GM18526 (cell line): ENCODE results near the gene TMCC3.

Experiments used
- POLR2A ChIP-seq: IDR thresholded peaks from 3 replicates; pipeline ENCODE4 v1.6.1; 2011; ENCODE audit not compliant: insufficient read length; ENCODE audit errors: extremely low read depth

The TMCC3 gene, protein sequence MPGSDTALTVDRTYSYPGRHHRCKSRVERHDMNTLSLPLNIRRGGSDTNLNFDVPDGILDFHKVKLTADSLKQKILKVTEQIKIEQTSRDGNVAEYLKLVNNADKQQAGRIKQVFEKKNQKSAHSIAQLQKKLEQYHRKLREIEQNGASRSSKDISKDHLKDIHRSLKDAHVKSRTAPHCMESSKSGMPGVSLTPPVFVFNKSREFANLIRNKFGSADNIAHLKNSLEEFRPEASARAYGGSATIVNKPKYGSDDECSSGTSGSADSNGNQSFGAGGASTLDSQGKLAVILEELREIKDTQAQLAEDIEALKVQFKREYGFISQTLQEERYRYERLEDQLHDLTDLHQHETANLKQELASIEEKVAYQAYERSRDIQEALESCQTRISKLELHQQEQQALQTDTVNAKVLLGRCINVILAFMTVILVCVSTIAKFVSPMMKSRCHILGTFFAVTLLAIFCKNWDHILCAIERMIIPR

DNA sequence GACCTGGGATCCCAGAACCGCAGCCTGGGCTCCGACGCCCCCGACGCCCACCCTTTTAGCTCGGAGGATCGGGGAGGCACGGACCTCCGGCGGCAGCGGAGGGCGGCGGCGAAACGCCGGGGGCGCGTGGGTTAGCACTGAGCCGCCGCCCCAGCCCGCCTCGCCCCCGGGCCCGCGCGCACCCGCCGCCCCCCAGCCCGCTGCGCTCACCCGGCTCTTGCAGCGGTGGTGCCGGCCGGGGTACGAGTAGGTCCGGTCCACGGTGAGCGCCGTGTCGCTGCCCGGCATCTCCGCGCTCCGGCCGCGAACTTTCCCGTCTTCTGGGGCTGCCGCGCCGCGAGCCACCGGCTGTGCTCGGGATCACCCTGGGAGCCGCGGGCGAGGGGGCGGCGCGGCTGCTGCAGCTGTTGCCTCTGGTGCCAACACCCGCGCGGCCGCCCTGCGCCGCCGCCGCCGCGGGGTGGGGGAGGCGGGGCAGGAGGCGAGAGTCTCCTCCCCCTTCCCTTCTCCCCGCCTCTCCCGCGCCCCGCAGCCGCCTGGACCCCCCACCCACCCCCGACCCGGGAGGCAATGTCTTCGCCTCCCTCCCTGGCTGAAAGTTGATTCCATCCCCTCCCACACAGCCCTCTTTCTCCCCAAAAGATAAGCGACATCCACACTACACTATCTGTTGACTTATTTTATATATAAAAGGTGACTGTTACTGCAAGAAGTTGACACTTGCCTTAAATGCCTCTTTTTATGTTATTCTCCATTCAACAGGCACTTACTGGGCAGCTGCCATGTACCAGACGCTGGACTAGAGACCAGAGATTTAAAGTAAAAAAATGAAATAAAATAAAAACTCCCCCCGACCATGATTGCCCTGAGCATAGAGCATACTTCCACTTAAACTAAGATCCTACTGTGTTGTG lies at the start of gene TMCC3:
TMCC3 (minus strand) TSS at position 415 of the 914 bp plus-strand sequence; CDS start at position 288, 127 bp downstream.
- TF ChIP-seq POLR2A, result no peak

DNA sequence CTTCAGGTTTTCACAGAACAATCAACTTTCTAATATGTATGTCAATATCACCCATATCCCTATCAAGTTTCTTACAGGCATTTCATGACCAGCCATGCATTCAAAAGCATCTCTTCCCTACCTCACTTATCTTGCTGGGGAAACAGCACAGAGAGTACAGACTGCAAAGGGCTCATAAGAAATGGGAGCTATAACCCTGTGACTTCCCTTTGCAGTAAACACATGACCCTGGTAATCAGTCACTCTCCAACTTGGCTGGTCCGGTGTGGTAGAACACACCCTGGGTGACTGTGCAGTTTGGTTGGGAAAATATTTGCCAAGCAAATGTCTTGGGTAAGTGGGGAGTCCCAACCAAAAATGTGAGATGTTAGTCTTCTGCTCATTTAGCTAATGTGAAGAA lies 49.4 kb upstream of the TMCC3 start:
- TF ChIP-seq POLR2A, result no peak

DNA sequence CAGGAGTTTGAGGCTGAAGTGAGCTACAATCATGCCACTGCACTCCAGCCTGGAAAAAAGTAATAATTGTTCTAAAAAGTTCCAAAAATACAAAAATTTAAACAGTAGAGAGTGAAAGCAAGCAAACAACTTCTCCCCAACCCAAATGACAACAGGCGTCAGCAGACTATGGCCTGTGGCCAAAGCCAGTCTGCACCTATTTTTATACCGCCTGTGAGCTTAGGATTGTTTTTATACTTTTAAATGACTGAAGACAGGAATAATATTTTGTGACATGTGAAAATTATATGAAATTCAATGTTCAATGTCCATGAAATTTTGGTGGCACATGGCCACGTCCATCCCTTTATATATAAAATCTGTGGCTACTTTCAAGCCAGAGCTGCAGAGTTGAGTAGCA lies 48.2 kb upstream of the TMCC3 start:
- TF ChIP-seq POLR2A, result no peak

DNA sequence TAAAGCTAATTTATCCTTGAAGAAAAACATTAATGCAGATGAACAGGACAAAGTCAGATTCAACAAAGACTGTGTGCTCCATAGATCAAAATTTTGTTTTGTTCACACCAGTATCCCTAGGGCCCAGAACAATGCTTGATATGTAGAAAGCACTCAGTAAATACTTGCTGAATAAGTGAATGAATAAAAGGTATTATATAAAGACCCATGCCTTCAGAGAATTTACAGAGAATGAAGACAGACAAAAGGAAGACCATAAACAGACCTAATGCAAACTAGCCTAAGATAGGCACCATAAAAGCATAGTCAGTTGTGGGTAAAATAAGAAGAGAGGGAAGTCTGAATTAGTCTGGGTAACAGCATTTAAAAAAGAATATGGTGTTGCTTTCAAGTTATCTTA lies 47.3 kb upstream of the TMCC3 start:
- TF ChIP-seq POLR2A, result no peak

DNA sequence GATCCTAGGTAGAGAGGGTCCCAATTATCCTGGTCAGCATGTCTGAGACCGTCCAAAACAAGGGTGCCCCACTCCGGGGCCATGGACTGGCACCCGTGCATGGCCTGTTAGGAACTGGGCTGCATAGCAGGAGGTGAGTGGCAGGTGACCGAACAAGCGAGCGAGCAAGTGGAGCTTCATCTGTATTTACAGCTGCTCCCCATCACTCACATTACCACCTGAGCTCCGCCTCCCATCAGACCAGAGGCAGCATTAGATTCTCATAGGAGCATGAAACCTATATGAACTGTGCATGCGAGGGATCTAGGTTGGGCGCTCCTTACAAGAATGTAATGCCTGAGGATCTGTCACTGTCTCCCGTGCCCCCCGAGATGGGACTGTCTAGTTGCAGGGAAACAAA lies 44.4 kb upstream of the TMCC3 start:
- no peak for TF ChIP-seq POLR2A

DNA sequence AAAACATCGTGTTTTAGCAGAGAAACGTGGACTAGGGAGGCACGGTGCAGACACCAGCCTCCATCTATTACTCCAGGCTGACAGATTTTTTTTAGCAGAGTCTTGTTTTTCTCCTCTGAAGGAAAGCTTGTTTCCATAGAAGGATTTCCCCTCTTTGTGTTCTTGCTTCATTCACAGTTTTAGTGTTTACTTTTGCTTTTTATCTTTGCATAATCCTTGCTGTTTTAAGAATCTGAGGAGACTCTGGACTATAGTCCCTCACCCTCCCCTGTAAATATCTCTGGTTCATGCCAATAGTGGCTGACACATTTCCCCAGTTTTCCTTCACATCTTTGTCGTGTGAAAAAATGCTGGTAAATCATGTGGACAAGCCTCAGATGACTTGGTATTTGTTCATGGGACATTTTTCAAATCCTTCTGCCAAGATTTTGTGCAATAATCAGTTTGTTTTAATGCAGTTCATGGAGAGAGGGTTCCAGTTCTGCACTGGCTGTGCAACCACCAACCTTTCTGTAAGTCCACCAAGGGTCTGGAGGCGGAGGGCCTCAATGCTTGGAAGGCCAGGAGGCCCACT lies 39.9 kb upstream of the TMCC3 start:
- TF ChIP-seq POLR2A, result no peak

DNA sequence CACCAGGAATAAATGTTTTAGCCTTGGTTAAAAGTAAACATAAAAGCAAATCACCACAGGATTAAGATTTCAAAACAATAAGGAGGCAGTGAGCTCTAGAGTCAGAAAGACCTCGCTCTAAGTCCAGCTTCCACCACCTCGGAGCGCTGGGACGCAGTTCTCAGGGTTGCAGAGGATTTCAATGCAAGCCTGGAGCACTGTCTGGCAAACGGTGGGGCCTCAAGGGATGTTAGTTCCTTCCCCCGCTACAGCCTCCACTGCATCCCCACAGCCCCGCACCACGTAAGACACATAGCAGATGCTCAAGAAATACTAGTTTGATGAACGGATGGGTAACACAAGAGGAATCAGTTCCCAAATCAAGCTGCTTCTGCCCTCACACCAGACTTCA lies 39.3 kb upstream of the TMCC3 start:
- no peak for TF ChIP-seq POLR2A

DNA sequence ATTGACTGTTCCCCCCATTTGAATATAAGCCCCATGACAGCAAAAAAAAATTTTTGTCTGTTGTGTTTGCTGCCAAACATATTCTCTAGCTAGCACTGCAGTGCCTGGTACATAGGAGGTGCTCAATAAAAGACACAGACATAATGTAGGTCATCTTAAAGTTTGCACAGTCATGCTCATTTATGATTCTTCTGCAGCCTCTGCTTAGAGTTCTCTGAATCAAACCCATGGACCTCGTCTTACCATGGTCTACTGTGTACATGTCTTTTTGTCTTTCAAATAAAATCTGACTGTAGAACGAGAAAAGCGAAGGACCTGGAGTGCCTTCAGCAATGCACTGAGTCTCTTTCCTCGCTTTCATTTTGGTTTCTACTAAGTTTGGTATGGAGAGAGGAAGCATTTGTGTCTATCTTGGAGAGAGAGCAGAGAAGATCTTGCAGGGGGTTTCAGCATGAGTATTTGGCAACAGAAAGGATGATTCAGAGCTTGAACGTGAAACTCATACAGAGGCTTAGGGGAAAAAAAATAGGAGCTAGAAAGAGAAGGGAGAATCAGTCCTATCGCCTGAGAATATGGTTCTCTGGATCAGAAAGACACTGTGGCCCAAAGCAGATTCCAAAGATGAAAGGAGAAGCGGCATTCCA lies 38.8 kb upstream of the TMCC3 start:
- TF ChIP-seq POLR2A, result no peak

DNA sequence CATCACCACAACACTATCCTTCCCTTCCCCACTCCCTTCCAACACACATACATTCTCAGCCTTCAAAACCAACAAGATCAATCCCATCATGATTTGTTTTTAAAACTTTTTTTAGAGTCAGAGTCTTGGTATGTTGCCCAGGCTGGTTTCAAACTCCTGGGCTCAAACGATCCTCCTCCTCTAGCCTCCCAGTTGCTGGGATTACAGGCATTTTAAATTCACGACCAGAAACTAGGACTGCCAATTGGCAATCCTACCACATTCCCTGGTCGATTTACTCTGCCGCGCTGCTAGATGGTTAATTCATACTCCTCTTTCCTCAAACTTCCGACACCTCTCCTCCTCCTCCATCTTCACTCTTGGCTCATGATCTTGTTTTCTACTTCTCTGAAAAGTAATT lies 37.5 kb upstream of the TMCC3 start:
- no peak for TF ChIP-seq POLR2A

DNA sequence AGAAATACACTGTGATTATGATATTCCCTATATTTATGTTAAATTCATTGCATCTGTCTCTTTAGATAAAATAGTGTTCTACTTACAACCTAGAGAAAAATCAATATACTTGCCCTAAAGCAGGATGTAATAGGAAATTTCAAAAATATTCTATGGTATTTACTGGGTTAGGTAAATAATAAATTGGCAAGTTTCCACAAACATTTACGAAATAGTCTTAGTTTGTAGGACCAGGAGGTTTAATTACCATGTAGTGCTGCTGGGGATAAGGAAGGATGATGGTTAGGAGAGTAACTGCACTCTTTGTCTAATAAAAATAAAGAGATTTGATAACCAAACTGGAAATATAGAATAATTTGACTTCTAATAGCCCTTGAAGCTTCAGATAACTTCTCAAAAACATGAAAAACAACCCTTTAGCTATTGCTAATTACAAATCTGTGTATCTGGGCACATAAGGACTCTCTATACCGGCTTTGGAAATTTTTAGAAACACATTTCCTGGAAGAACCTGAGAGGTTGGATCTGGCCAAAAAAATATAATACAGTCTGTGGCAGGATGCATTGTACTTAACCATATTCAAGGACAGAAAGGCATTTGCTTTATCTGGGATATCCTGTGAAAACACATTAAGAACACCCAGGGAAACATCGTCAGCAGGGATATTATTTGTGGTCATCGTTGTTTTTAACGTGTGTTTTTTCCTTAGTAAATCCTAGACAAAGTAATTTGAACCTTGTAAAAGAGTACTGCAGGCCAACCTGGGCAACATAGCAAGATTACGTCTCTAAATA lies 36.7 kb upstream of the TMCC3 start:
- no peak for TF ChIP-seq POLR2A

DNA sequence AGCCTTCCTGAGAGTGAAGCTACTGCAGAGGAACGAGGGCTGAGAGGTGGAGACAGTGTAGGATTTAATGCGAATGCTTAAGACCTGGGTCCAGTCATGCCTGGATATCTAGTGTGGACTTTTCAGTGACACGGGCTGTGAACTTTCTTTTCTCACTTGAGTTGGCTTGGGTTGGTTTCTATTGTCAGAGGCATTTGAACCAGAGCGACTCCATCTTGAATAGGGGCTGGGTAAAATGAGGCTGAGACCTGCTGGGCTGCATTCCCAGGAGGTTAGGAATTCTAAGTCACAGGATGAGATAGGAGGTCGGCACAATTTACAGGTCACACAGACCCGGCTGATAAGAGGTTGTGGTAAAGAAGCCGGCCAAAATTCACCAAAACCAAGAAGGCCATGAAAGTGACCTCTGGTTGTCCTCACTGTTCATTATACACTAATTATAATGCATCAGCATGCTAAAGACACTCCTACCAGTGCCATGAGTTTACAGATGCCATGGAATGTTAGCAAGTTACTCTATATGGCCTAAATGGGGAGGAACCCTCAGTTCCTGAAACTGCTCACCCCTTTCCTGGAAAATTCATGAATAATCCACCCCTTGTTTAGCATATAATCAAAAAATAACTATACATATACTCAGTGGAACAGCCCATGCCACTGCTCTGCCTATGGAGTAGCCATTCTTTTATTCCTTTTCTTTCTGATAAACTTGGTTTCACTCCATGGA lies 34.2 kb upstream of the TMCC3 start:
- TF ChIP-seq POLR2A, result no peak

DNA sequence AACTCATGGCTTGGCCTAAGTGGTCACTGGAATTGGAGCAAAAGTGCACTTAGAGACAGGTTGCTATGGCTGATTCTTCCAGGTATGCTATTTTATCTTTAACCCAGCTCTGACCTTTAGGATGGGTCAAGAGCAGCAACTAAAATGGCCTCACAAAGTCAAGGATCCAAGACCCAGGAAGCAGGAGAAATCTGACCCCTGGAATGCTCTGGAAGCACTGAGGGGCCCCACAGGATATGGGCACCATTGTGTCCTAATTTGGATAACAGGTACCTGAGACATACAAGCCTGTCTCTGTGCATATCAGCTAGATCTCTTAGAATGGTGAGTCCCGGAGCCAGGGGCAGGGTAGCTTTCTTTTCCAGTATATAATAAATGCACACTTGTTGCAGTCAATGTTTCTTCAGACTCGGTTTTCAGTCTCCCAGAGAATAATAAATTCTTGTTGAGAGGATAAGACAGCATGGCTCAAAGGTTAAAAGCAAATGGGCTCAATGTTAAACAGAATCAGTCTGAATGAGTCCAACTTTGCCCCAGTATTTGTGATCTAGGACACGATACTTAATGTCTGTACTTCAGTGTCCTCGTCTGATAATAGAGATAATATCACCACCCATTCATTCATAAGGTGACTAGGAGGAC lies 29.3 kb upstream of the TMCC3 start:
- no peak for TF ChIP-seq POLR2A

DNA sequence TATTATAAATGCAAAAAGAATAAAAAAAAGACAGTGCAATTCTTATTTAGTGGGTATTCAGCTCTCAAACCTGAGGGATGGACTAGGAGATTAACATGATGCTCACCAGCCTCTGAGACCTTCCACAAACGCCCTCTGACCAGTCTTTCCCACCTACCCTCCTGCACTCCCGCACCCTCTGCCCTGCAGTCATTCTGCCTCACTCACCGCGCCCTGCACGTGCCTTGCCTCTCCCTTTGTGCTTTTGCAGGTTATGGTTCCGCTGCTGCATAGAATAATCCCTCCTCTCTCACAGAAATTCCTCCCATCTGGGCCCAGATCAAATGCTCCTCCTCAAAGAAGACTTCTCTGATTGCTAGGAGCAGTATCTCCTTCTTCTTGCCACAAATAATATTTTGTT lies 28.5 kb upstream of the TMCC3 start:
- no peak for TF ChIP-seq POLR2A
